GM19328 (cell line): ENCODE data around the gene ELAVL1.
"Not testable (repeated sequence)": the region's sequence is repeated elsewhere in the genome, so short reads cannot be mapped to it uniquely, and the experiment has no call there.

Experiments used
- ATAC-seq: cut with Tn5 transposase; IDR thresholded peaks from one replicate; pipeline ENCODE4 v1.9.1; 2021; ENCODE audit warnings: mild to moderate bottlenecking, moderate library complexity; ENCODE audit not compliant: unreplicated experiment

ELAVL1 gene

DNA sequence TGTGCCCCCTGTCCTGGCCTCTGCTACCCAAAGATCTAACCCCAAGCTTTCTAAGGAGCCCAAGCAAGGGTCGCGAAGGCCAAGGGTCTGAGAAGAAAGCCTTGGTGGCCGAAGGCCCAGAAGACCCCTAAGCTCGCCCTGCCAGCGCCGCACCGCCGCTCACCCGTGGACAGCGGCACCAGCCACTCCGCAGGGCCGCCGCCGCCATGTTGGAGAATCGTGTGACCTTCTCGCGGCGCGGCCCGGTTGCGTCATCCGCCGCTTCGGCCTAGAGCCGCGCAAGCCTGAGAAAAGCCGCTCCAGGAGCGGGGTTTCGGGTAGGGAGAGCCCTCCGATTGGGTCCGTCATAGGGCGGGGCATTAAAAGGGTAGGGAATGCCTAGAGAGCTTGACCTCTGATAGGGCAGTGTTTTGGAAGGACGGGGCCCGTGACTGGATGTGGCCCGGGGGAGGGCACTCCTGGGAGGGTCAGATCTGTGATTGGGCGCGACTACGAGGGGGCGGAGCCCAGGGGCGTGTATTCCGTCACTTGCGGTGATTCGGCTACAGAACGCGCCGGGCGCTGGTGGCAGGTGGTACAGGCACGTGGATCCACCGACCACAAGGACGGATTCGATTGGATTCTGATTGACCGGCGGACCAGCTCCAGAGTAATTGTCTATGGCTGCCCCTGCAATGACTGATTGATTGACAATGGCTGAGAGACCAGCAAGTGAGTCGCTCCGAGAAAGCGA lies 61.8 kb downstream of the ELAVL1 start, which contains the start of gene TIMM44:
TIMM44 (minus strand) TSS at position 223 of the 733 bp plus-strand sequence; CDS start at position 208, 15 bp downstream.
- ATAC-seq, result peak; percentile 97

DNA sequence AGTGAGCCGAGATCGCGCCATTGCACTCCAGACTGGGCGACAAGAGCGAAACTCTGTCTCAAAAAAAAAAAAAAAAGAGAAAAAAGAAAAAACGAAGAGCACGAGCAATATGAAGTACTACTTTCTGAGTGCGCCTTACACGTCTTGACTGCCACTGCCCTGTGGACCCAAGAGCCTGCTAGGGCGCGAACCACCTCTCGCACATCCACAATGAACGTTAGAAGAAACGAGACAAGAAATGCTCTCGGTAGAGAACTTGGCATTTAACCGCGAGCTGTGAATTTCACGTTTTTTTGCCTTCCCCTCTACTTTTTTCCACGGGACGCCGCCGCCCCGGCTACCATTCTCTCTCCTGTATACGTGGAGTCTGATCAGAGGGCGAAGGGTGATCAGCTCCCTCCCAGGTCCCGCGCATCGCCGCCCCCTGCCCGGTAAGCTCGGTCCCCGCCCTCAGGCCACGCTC lies 62.4 kb downstream of the ELAVL1 start:
- peak; percentile 1 for ATAC-seq

DNA sequence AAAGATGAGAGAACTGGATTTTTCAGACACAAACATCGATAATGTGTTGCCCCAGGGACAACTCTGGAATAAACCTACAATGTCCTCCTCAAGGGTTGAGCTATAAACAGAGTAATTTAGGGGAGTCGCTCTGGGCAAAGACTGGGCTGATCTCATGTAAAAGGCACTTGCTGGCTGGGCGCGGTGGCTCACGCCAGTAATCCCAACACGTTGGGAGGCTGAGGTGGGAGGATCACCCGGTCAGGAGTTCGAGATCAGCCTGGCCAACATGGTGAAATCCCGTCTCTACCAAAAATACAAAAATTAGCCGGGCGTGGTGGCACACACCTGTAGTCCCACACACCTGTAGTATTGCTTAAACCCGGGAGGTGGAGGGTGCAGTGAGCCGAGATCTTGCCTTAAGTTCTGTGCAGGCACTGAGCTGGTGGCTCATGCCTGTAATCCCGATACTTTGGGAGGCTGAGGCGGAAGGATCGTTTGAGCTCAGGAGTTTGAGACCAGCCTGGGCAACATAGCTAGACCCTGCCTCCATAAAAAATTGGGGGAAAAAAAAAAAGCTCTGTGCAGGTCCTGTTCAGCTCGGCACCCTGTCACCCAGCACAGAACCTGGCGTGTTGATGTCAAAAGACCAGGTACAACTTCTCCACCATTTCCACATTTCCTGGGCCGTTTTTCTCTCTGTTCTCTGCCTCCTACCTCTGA lies 63.4 kb downstream of the ELAVL1 start:
- ATAC-seq, result no peak

DNA sequence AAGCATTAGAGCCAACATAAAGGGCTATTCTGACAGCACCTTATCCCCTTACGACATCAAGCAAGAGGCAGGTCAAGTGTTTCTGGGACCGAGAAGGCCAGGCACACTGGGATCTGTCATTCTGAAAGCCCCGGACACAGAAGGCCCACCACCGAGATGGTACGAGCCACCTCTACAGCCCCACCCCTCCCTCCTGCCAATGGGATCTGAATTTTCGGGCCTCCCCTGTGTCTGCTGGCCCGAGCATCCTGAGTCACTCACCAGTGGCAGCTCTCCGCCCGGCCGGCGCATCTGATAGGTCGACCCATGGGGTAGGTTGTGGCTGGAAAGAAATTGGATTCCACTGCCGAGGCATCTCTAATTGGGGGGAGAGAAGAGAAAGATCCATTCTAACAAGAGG lies 64.6 kb downstream of the ELAVL1 start:
- no peak for ATAC-seq

DNA sequence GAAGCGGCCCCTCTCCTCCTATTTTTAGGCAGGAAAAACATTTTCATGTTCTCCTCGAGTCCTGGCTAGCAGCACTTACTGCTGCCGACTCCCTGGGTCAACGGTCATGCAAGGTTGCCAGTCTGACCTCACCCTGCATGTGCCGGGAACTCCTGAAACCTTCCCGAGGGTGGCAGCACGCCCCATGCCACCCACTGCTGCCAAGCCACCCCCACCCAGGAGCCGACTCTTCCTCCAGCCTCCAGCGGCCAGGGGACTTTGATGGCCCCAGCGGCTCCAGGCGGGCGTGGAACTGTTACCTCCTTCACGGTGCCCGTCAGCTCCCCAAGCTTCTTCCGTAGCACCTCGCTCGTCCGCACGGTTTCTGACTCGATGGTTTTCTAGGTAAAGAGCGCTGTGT lies 70.7 kb downstream of the ELAVL1 start:
- ATAC-seq, result no peak

DNA sequence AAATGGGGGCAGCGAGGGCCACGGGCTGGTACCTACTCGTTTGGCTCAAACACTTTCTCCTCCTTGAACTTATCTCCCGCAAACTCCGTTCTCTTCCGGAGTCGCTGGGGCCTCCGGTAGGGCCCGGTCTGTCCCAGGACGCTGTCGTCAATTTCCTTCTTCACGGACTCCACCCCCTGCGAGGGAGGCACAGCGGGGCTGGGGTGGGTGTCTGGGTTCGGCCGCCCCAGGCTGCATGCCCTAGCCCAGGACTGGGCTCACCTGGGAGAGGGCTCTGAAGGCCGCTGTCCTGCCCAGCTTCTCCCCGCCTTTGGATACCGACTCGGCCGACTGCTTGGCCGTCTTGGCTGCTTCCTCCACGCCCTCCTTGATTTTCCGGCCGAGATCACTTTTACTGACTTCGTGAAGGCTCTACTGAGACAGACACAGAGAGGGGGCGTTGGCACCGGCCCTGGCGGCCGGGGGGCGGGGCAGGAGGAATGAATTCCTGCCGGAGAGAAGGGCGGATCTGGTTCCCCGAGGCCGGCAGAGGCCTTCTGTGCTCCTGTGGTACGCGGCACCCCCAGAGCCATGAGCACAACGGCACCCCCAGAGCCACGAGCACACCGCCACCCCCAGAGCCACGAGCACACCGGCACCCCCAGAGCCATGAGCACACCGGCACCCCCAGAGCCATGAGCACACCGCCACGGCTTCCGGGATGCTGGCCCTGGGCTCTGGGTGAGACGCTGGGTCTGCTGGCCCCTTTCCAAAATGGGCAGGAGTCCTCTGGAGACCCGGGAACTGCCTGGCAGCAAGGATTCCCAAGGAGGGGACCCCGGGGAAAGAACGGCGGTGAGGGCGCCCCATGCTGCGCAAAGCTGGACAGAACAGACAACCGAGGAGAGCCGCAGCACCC lies 71.4 kb downstream of the ELAVL1 start:
- no peak for ATAC-seq

DNA sequence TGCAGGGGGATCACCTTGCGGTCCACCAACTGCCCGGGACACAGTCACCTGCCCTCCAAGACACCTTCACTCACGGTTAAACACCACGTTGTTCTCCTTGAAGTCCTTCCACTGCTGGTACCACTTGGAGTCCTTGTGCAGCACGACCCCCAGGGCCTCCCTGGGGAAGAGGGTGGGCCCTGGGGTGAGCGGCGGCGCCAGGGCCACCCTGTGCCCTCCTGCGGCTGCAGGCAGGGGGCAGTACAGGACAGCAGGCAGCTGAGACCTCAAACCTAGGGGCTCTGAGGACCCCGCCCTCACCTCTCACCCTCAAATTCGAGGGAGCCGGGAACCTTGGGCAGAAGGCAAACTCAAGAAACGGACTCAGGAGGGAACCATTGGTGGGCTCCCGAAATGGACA lies 72.0 kb downstream of the ELAVL1 start:
- ATAC-seq, result no peak

DNA sequence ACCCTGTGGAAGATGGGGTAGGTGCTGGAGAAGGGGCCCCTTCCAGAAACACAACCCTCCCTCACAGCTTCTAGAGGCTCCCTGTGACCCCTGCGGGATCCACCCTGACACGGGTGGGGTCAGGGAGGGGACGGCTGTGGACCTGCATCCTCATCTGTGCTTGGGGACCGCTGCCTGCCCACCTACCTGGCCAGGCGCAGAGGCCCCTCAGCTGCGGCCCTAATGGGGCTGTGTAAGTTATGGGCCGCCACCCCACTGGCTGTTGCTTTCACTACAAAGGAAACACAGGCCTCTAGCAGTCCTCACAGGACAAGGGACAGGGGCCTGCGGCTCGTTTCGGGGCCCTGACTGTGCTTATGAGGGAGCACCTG lies 72.5 kb downstream of the ELAVL1 start:
- ATAC-seq, result no peak

DNA sequence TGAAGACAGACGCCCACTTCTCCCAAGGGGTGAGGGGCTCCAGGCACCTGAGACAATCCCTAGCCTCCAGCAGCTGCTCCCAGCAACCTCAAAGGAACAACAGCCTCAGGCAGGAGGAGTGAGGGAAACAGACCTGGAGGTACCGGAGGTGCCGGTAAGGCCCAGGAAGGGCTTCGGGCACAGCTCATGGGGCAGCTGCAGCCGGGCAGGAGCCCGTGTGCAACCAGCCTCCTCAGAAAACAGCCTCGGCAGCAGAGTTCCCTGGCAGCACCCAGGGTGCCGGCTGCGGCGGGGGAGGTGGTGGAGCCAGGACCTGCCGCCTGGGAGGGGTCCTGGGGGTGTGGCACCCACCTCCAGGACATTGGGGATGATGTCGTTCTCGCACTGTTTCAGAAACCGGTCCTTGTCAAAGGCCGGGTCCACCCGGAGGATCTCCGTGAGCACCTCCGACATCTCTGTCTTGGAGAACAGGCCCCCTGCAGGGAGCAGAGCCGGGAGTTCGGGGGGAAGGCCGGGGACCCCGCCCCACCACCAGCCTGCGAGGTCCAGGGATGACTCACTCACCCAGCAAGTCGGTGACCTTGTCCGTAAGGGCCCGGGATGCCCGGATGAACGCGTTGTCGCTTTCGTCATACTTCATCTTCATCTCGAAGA lies 73.0 kb downstream of the ELAVL1 start:
- ATAC-seq, result no peak

DNA sequence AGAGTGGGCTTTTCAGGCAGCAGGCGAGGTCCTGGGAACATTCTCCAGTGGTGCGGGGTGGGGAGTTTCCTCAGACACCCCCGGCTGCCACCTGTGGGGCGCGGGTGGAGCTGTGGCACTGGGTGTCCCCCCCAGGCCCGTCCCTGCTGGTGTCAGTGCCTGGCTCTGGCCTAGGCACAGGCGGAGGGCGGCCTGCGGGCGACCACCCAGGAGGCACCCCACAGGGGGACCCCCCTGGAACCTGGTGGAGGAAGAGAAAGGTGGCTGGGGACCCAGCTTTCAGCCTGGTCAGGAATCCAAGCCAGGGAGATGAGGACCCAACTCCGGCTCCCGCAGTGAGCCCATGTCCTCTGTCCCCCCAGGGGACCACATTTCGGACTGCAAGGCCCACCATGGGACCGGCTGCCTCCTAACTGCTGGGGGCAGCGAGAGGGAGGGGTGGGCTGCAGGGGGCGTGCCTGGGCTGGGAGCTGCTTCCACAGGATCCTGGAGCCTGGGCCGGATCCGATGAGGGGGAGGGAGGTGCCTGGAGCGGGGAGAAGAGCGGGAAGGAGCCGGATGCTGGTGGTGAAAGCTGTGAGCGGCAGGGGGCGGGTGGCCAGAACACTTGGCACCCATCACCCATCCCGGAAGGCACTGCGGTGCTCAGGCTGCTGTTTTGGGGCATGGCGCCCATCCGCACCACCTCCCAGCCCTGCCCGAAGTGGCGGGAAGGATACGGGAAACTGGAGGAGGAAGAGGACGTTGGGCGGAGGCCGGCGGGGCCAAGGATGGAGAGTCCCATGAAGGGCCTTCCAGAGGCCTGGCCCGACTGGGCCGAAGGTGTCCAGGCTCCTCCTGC lies 74.0 kb downstream of the ELAVL1 start:
- no peak for ATAC-seq

DNA sequence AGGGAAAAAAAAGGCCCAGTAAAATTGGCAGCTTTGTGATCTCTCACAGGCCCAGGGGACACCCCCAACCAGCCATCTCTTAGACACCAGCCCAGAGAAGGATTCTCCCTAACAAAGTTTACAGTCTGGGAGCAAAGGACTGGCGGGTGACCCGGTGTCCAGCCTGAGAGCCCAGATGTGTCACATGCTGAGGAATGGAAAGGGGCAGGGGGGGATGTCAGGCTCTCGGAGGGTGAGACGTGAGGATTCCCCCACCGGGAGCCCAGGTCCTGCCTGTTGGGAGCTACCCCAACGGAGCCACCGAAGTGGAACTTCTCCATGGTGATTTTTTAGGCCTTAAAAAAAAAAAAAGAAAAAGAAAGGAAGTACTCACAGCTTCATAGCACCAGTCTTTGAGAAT lies 74.7 kb downstream of the ELAVL1 start:
- ATAC-seq, result no peak

DNA sequence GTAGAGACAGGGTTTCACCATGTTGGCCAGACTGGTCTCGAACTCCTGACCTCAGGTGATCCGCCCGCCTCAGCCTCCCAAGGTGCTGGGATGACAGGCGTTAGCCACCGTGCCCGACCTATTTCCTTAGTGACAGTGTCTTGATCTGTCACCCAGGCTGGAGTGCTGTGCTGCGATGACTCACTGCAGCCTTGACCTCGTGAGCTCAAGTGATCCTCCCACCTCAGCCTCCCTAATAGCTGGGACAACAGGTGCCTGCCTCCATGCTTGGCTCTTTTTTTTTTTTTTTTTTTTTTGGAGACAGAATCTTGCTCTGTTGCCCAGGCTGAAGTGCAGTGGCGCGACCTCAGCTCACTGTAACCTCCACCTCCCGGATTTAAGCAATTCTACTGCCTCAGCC lies 75.4 kb downstream of the ELAVL1 start:
- not testable (repeated sequence) for ATAC-seq

DNA sequence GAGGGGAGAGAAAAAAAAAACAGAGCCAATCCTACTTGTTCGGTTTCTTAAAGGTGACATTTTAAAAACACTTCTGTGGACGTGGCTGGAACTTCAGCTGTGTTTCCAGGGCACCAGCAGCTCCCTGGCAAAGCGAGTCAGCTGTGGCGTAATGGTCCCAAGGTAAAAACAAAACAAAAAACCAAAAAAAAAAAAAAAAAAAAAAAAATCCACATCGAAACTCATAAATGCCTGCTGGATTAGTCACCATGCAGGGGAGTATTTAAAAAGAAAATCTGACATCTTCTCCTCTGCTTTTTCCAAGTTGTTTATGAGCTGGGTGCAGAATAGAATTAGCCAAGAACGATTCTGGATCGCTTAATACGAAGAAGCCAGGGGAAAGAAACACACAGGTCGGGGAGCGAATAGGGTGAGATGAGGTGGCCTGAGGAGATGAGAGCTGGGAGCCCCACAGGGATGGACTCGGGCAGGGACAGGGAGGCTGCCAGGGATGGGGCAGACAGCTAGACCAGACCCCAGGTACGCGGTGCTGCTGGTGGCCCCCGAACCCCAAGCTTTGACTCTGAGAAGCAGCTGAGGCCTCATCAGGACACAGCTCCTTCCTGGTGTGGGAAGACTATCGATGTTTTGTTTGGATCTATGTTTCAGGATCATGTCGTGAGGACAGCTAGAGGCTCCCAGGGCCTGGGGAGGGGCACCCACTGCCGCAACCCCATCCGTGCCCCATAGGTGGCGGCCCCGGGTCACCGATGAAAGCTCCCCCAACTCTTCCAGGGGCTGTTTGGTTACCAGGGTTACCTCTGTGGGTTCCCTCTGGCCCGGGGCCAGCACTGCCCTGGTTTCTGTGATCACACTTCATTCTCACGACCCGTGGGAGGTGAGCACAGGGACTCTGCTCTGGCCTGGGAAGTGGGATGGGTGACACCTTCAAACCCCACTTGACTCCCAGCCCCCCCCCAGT lies 76.4 kb downstream of the ELAVL1 start:
- no peak for ATAC-seq

DNA sequence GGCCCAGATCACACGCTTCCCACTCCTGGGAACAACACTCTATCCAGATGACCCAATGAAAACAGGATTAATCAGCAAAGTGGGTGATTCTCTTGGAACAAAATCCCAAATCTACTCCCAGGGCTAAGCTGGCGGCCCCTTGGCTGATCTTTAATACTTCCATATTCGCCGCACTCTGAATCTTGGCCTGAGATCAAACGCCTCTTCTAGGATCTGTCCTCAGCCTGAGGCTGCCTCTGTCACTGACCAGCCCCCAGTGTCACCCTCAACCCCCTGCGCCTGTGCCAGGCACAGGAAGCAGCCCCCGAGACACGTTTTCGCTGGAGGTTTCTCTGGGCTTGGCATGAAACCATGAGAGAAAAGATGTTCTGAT lies 77.1 kb downstream of the ELAVL1 start:
- no peak for ATAC-seq

DNA sequence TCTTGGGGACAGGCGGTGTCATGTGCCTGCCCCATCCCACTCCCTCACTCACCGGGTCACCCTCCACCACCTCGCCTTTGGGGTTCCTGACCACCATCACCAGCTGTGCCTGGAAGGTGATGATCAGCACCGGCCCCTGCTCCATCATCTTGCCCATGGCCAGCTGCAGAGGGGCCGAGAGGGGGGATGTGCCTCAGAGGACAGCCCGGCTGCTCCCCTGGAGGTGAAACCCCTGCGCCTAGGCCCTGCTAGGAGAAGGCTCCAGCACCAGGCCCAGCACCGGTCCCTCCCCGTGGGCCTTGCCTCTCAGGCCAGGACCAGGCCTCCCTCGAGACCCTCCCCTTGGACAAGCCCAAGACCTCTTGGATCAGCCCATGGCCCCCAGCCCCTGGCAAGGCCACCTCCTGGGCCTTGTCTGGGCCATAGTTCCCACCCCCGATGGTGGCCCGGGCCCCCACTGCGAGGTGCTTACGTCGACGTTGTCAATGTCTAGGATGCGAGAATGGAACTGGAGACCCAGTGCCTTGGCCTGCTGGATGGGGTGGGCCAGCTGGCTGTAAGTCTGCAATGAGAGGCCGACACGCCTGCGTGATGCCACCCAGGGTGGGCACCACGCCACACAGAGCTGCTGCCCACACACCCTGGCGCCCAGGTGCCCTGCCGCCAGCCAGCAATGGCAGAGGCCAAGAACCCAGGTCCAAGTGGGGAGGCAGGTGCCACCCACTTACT lies 77.7 kb downstream of the ELAVL1 start:
- no peak for ATAC-seq

DNA sequence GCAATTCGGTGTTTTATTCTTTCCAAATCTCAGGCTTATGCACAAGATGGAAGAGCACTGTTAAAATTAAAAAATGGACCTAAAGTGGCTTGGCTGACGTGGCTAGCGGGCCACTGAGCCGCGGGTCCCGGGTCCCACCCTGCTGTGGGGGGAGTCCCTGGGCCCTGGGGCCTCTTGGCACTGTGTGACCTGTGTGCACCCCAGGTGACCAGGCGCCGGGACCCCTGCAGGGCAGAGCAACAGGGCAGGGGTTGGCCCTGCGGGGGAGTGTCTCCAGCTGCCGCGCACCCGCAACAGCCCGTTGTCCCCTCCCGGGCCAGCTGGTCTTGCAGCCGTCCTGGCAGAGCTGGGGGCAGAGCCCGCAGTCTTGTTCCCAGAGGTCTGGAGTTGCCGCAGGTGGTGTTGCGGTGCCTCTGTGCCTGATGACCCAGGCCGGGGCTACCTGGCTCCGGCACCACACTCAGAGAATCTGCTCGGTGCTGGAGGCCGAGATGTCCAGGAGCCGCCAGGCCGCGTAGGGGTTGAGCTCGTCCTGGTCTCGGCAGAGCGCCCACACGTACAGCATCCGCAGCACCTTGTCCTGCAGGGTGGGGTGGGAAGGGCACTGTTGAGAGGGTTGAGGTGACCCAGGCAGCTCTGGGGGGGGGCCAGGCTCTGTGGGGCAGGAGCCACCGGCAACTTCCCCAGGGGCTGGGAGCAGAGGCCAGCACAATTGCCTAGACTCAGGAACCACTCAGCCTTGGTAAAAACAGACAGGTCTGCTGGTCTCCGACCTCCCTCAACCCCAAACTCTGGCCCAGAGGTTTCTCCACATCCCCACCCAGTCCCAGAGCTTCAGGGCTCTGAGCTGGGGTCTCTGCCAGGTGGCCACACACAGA lies 78.5 kb downstream of the ELAVL1 start:
- no peak for ATAC-seq

DNA sequence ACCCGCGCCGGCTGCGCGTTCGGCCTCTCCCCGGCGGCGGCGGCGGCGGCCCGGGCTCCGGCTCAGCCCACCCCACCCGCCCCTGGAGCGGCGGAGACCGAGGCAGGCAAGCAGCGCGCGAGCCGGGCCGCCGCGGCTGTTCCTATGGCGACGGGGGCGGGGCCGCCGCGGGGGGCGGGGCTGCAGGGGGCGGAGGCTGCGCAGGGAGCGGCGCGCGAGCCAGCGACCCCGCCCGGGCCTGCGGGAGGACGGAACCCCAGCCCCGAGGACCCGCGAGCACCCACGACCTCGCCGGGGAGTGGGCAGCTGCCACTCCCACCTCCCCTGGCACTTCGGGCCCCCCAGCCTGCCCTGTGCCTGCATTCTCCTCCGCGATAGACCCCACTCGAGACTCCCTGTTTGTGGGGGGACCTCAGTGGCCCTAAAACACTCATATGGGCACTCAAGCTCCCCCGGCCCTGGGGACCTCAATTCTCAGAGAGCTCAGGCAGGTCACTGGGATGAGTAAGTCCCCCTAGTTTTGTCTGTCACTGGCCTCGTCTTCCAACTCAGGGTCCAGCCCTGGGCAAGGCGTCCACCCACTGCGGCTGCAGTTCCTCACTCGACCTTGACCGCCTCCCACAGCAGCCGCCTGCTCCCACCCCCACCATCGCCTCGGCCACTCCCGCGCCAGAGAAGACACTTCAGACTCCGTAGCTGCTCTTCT lies 79.3 kb downstream of the ELAVL1 start, which contains the start of gene CTXN1:
CTXN1 (minus strand) TSS at position 115 of the 706 bp plus-strand sequence. CDS start 597 bp downstream, outside the sequence.
- ATAC-seq, result no peak
